Gastrocnemius medialis (tissue), 4 donors: ENCODE results near the gene XKR8. TPM values are rescaled to one million over a fixed set of nuclear protein-coding genes. Genes with fewer than 3 reads are reported as not detected.

Source experiments
- total RNA-seq, 4 donors: library from RNA; depleted of rRNA; stranded (reverse); fragments of >200 nt; gene quantifications; one replicate each; pipeline versions ENCODE4 v1.1.0 to v1.2.3, GENCODE V29; 2016

The XKR8 gene
- total RNA-seq, 4 donors from 2014 or later: 3.8 to 7.4 (median 5.4) TPM

Other genes with a start within 250 kb of the XKR8 start
- 10 to 100 TPM in 3 of 4 donors, 1 to 10 TPM in 1; 9.4 to 20.0 (median 15.5) TPM for gene FAM76A, start 234.0 kb upstream of the XKR8 start, total RNA-seq
- 10 to 100 TPM; 19.2 to 71.6 (median 31.2) TPM for gene STX12, start 186.8 kb upstream of the XKR8 start, total RNA-seq
- 10 to 100 TPM; 18.0 to 27.3 (median 25.0) TPM for gene PPP1R8, start 129.2 kb upstream of the XKR8 start, total RNA-seq
- gene THEMIS2, start 87.4 kb upstream of the XKR8 start, total RNA-seq: 10 to 100 TPM in 1 of 4 donors, 1 to 10 TPM in 3; 2.3 to 10.8 (median 7.6) TPM
- 10 to 100 TPM; 46.3 to 66.4 (median 52.8) TPM for gene RPA2, start 45.4 kb upstream of the XKR8 start, total RNA-seq
- under 1 TPM in 1 of 4 donors, not detected in 3; 0.29 TPM for gene SMPDL3B, start 25.0 kb upstream of the XKR8 start, total RNA-seq
- gene EYA3, start 128.6 kb downstream of the XKR8 start, total RNA-seq: 10 to 100 TPM in 3 of 4 donors, 1 to 10 TPM in 1; 9.2 to 19.5 (median 15.4) TPM
- gene PTAFR, start 216.7 kb downstream of the XKR8 start, total RNA-seq: 1 to 10 TPM in 2 of 4 donors, under 1 TPM in 2; 0.76 to 1.5 (median 0.97) TPM